ENCODE measurements around the gene TGFBR3.
A peak's percentile ranks its signal among the peaks of the same experiment; 100 is the strongest.

The TGFBR3 gene

GRCh38 chr1:91872559-91873081 lies 13.3 kb downstream of the TGFBR3 start (continued):
- TF ChIP-seq IKZF3 (tag by site-specific recombination; IDR thresholded peaks at IDR 0.05) (peak; percentile 94), REPIN1 (tag by site-specific recombination; IDR thresholded peaks at IDR 0.05; ENCODE audit: low read depth) (no peak), FEZF1 (tag by site-specific recombination; IDR thresholded peaks at IDR 0.05) (peak; percentile 88), HOXC10 (CRISPR knock-in tag; IDR thresholded peaks at IDR 0.05) (no peak), ZNF776 (tag by site-specific recombination; IDR thresholded peaks at IDR 0.05; ENCODE audit: borderline replicate concordance) (no peak), ZNF639 (tag by site-specific recombination; IDR thresholded peaks at IDR 0.05) (no peak), ZNF645 (tag by site-specific recombination; IDR thresholded peaks at IDR 0.05) (no peak), ZNF398 (tag by site-specific recombination; IDR thresholded peaks at IDR 0.05) (no peak), CTCF (tag by site-specific recombination; IDR thresholded peaks at IDR 0.05) (no peak), SCRT1 (tag by site-specific recombination; IDR thresholded peaks at IDR 0.05; ENCODE audit: borderline replicate concordance) (peak; percentile 99), YY2 (tag by site-specific recombination; IDR thresholded peaks at IDR 0.05) (no peak), ZBTB10 (tag by site-specific recombination; IDR thresholded peaks at IDR 0.05) (no peak), ZNF654 (tag by site-specific recombination; IDR thresholded peaks at IDR 0.05; ENCODE audit: low read depth) (no peak), ZNF529 (tag by site-specific recombination; IDR thresholded peaks at IDR 0.05; ENCODE audit: insufficient replicate concordance) (no peak), TRIM28 (IDR thresholded peaks at IDR 0.05; ENCODE audit: borderline replicate concordance, low read length) (peak; percentile 70; the same call in 1 of the 2 replicates), ZNF10 (tag by site-specific recombination; IDR thresholded peaks at IDR 0.05) (no peak), ZNF26 (tag by site-specific recombination; IDR thresholded peaks at IDR 0.05) (no peak), ZSCAN18 (tag by site-specific recombination; IDR thresholded peaks at IDR 0.05) (no peak), ZNF785 (tag by site-specific recombination; IDR thresholded peaks at IDR 0.05) (no peak), REST (tag by site-specific recombination; IDR thresholded peaks at IDR 0.05) (no peak), ZNF433 (tag by site-specific recombination; IDR thresholded peaks at IDR 0.05; ENCODE audit: low read depth) (no peak), ZNF311 (tag by site-specific recombination; IDR thresholded peaks at IDR 0.05; ENCODE audit: borderline replicate concordance) (no peak), ZNF404 (tag by site-specific recombination; IDR thresholded peaks at IDR 0.05) (no peak), ZNF621 (tag by site-specific recombination; IDR thresholded peaks at IDR 0.05) (no peak), GLIS1 (tag by site-specific recombination; IDR thresholded peaks at IDR 0.05) (peak; percentile 40; the same call in 1 of the 2 replicates)
